ENCODE data around the gene KIF18A. TPM values are rescaled to one million over a fixed set of nuclear protein-coding genes. Genes with fewer than 3 reads are reported as not detected.

The KIF18A gene
- total RNA-seq, 2 experiments from 2014 or later = 36.4 to 42.3 TPM

DNA sequence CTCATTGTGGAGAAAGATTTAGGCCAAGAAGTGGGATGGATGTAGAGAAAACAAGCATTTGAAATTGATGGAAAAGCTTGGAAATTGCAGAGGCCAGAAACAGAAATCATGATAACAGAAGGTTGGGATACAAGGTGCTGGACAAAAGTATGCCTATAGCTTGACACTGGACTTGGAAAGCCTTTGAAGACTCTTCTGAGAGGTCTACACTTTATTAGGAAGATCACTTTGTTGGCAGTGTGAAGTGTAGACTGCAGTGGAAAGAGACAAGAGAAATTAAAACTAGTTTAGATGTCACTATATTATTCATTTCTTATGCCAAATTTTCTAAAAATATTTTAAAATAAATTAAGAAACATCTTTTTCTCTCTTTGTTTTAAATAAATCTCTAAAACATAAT lies 59.1 kb downstream of the KIF18A start:
- Histone ChIP-seq H3K9me3 (ENCODE audit: low read length) (no peaks in the 10 kb centered on the region), H3K4me3 (ENCODE audit: low read depth, low read length, poor library complexity, severe bottlenecking) (no peak overlapping the region), H3K9me2 (ENCODE audit: insufficient read depth, low read length) (no peaks in the 10 kb centered on the region), H3K79me2 (ENCODE audit: insufficient read depth, low read depth, low read length) (no peaks in the 10 kb centered on the region), H3K27ac (ENCODE audit: low read depth, low read length, poor library complexity, severe bottlenecking) (no peak overlapping the region), H4K20me1 (ENCODE audit: insufficient read depth, low read length) (0 out of 2 replicates have a peak, but pooled peaks cover 4% of the 10 kb centered on the region), H2AFZ (ENCODE audit: low read length) (no peak overlapping the region), H3K4me2 (ENCODE audit: low read length) (no peak overlapping the region), H3K4me1 (ENCODE audit: insufficient read depth, low read length, poor library complexity, severe bottlenecking) (no peaks in the 10 kb centered on the region), H3K36me3 (ENCODE audit: insufficient read depth, low read length) (peaks cover 54% of the 10 kb centered on the region)
- no TSS peak for BruUV-seq (replicated peaks)
- intact Hi-C loops (cut with micrococcal nuclease; ENCODE audit: unreplicated experiment) = loop anchor here (5.0 kb wide), 1 partner anchor 33 kb away; no protein-coding TSS in a partner anchor
- ChIA-PET POLR2A (interaction anchor here (1.2 kb wide), 1 partner anchor 10 kb away, joined by 5 read pairs; no protein-coding TSS in a partner anchor), CTCF (ENCODE audit: unreplicated experiment) (no interaction called here)
- DNase-seq (ENCODE audit: low spot score) = no peak
- TF ChIP-seq CTCF (conservative IDR thresholded peaks at IDR 0.05; ENCODE audit: low read length) (no peak), EZH2phosphoT487 (IDR thresholded peaks at IDR 0.05; ENCODE audit: borderline replicate concordance, low read depth, low read length) (no peak)

DNA sequence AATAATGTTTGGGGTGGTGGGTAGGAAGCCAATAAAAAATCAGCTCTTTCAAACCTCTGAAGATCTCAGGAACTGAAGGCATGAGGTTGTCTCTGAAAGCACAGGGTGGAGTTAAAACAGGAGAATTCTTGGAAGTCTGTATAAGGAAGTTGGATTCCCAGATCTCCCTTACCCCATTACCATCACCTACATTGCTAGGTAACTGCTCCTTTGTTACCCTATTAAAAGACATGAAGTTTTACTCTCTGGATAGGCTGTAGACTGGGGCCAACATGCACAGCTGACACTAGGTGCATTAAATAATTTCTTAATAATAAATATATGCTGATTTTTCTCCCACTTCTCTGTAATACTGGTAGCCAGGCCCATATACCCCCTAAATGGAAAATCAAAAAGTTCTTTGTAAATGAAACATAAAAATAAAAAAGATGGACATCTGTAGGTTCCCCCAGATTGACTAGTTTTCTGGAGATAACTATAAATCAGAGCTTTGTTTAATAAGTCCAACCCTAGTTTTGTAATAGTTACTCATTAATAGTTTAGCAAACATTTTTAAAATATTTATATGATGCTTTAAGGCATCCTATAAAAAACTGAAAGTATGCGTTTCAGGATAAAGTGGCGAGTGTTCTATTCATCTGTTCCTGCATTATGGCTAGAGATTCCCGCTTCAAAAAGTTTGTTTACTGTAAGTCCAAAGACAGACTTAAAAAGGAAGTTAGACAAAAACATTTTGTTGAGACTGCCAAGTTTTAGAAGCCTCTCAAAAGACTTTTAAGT lies 63.8 kb downstream of the KIF18A start:
- intact Hi-C loops (cut with micrococcal nuclease; ENCODE audit: unreplicated experiment) = no loop called here

More for the DNA sequence above, 63.8 kb downstream of the KIF18A start:
- Histone ChIP-seq H4K20me1 (ENCODE audit: insufficient read depth, low read length) (no peaks in the 10 kb centered on the region), H3K27ac (ENCODE audit: low read depth, low read length, poor library complexity, severe bottlenecking) (no peak overlapping the region), H3K36me3 (ENCODE audit: insufficient read depth, low read length) (peaks cover 47% of the 10 kb centered on the region), H3K4me1 (ENCODE audit: insufficient read depth, low read length, poor library complexity, severe bottlenecking) (no peaks in the 10 kb centered on the region), H3K4me2 (ENCODE audit: low read length) (no peak overlapping the region), H3K4me3 (ENCODE audit: low read depth, low read length, poor library complexity, severe bottlenecking) (no peak overlapping the region), H3K9me3 (ENCODE audit: low read length) (no peaks in the 10 kb centered on the region), H3K79me2 (ENCODE audit: insufficient read depth, low read depth, low read length) (no peaks in the 10 kb centered on the region), H3K9me2 (ENCODE audit: insufficient read depth, low read length) (no peaks in the 10 kb centered on the region), H2AFZ (ENCODE audit: low read length) (no peak overlapping the region)
- ChIA-PET CTCF (ENCODE audit: unreplicated experiment) (no interaction called here), POLR2A (interaction anchor here (1.2 kb wide), 1 partner anchor 18 kb away, joined by 3 read pairs; no protein-coding TSS in a partner anchor)
- DNase-seq (ENCODE audit: low spot score) = no peak
- no TSS peak for BruUV-seq (replicated peaks)
- TF ChIP-seq CTCF (conservative IDR thresholded peaks at IDR 0.05; ENCODE audit: low read length) = no peak
- no peak for TF ChIP-seq EZH2phosphoT487 (IDR thresholded peaks at IDR 0.05; ENCODE audit: borderline replicate concordance, low read depth, low read length)
